Testis (tissue), 2 donors: Measurements from ENCODE around the gene ADSS2.
"Not testable (repeated sequence)": the region's sequence is repeated elsewhere in the genome, so short reads cannot be mapped to it uniquely, and the experiment has no call there.

Experiments used
- CTCF ChIP-seq, 3 experiments: fragments of 450-650 bp in 2 of 3; fragments of 200-600 bp in 1 of 3; sonication (generic) in 1 of 3; IDR thresholded peaks; one replicate each; pipeline ENCODE4 v1.5.1; 2016 to 2019; ENCODE audit warnings: antibody characterized with exemption in 3 of 3, mild to moderate bottlenecking in 2 of 3, moderate library complexity in 1 of 3
- POLR2A ChIP-seq: fragments of 450-650 bp; IDR thresholded peaks from one replicate; pipeline ENCODE4 v1.6.1; 2017; ENCODE audit warnings: antibody characterized with exemption, mild to moderate bottlenecking, moderate library complexity

DNA sequence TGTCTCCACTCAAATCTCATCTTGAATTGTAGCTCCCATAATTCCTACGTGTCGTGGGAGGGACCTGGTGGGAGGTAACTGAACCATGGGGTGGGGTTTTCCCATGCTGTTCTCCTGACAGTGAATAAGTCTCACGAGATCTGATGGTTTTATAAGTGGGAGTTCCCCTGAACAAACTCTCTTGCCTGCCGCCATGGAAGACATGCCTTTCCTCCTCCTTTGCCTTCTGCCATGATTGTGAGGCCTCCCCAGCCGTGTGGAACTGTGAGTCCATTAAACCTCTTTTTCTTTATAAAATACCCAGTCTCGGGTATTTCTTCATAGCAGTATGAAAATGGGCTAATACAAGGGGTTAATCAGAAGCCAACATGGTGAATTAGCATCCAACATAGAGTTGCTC is 86.4 kb downstream of the ADSS2 start:
- TF ChIP-seq CTCF (IDR thresholded peaks at IDR 0.05); POLR2A: not testable (repeated sequence)
